Esophagus squamous epithelium (tissue), 4 donors: ENCODE data around the gene JMJD6.

Experiments
- POLR2A ChIP-seq, 4 donors: fragments of 450-650 bp; IDR thresholded peaks; one replicate each; pipeline ENCODE4 v1.6.1; 2017; ENCODE audit warnings: antibody characterized with exemption in 4 of 4, mild to moderate bottlenecking in 4 of 4, moderate library complexity in 3 of 4
- TF ChIP-seq, protein P1 (sequence below), 6 experiments: fragments of 450-650 bp in 4 of 6; fragments of 200-600 bp in 2 of 6; sonication (generic) in 2 of 6; IDR thresholded peaks; one replicate each; pipeline ENCODE4 v1.5.1; 2016 to 2019; ENCODE audit warnings: antibody characterized with exemption in 6 of 6, mild to moderate bottlenecking in 4 of 6, moderate library complexity in 4 of 6

DNA sequence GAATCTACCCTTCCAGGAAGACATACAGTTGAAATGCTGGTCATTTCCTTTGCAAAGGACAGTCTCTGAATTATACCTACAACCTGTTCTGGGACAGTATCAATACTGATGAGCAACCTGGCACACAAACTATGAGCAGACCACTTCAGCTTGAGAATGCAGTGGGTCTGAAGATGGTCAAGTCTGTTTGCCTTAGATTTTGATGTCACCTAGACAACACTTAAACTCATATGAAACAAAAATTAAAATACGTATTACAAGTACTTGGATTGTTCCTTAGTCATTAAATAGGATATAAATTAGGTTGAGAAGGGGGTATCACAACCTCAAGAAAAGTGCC lies 7.2 kb upstream of the JMJD6 start:
- TF ChIP-seq POLR2A (IDR thresholded peaks at IDR 0.05): no peak
- TF ChIP-seq, protein P1, sequence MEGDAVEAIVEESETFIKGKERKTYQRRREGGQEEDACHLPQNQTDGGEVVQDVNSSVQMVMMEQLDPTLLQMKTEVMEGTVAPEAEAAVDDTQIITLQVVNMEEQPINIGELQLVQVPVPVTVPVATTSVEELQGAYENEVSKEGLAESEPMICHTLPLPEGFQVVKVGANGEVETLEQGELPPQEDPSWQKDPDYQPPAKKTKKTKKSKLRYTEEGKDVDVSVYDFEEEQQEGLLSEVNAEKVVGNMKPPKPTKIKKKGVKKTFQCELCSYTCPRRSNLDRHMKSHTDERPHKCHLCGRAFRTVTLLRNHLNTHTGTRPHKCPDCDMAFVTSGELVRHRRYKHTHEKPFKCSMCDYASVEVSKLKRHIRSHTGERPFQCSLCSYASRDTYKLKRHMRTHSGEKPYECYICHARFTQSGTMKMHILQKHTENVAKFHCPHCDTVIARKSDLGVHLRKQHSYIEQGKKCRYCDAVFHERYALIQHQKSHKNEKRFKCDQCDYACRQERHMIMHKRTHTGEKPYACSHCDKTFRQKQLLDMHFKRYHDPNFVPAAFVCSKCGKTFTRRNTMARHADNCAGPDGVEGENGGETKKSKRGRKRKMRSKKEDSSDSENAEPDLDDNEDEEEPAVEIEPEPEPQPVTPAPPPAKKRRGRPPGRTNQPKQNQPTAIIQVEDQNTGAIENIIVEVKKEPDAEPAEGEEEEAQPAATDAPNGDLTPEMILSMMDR (IDR thresholded peaks at IDR 0.05): no peak
